ENCODE data around the gene TMEM115. TPM values are rescaled to one million over a fixed set of nuclear protein-coding genes. Genes with fewer than 3 reads are reported as not detected.

Gene TMEM115
- total and polyA plus RNA-seq, 9 of the 15 experiments (the other 6 are each of a cell fraction or from before 2014, with no cell fraction given): 1.6 to 26.9 (median 14.1) TPM

DNA sequence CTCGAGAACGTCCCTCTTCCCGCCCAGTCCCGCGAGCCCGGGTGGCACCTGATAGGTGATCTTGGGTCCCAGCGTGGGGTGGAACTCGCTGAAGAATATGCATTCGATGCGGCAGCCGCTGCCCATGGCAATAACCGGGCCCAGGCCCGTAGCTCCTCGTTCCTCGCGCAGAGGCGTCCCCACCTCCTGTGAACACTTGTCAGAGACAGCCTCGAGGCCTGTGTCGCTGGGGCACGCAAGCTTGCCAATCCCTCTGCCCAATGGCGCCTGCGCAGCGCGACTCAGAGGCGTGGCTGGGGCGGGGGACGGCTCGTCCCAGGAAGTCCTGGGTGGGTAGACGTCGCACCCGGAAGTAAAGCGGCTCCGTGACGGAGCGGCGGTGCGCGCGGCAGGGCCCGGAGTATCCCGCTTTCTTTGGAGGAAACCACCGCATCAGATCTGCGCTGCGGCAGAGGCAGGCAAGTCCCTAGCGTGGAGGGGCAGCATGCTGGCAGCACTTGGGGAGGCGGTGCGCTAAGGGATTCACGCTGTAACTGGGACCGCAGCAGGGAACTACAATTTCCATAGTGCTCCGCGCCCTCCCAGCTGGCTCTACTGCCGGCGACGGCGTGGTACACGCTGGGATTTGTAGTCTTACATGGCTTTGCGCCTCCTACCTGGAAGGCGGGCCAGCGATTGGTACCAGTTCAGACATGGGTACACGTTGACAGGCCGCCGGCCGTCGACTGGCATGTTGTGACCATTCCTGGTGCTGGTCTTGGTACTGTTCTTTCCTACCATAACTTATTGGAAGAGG, 8.6 kb downstream of the TMEM115 start, which contains the start of the genes CYB561D2 and NPRL2 (continued):
- no peak for TF ChIP-seq ZNF740 (CRISPR knock-in tag; IDR thresholded peaks at IDR 0.05)
- TF ChIP-seq ZNF740 (tag; IDR thresholded peaks at IDR 0.05): no peak
- peak; percentile 29 for TF ChIP-seq MEIS2 (IDR thresholded peaks at IDR 0.05; ENCODE audit: partially characterized antibody)
- TF ChIP-seq KHSRP (IDR thresholded peaks at IDR 0.05): no peak
- TF ChIP-seq TSHZ1 (CRISPR knock-in tag; IDR thresholded peaks at IDR 0.05): no peak
- TF ChIP-seq RREB1 (CRISPR knock-in tag; IDR thresholded peaks at IDR 0.05): no peak
- no peak for TF ChIP-seq ZNF449 (CRISPR knock-in tag; IDR thresholded peaks at IDR 0.05)
- TF ChIP-seq PCBP1 (IDR thresholded peaks at IDR 0.05; ENCODE audit: low read depth, low read length, poor library complexity, severe bottlenecking): peak; percentile 31
- peak; percentile 89 for TF ChIP-seq GABPB1 (CRISPR knock-in tag; IDR thresholded peaks at IDR 0.05)
- no peak for TF ChIP-seq SPI1 (IDR thresholded peaks at IDR 0.05; ENCODE audit: borderline replicate concordance, low read depth, low read length)
- peak; percentile 95 for TF ChIP-seq ELF2 (CRISPR knock-in tag; IDR thresholded peaks at IDR 0.05)
- TF ChIP-seq, protein P1, sequence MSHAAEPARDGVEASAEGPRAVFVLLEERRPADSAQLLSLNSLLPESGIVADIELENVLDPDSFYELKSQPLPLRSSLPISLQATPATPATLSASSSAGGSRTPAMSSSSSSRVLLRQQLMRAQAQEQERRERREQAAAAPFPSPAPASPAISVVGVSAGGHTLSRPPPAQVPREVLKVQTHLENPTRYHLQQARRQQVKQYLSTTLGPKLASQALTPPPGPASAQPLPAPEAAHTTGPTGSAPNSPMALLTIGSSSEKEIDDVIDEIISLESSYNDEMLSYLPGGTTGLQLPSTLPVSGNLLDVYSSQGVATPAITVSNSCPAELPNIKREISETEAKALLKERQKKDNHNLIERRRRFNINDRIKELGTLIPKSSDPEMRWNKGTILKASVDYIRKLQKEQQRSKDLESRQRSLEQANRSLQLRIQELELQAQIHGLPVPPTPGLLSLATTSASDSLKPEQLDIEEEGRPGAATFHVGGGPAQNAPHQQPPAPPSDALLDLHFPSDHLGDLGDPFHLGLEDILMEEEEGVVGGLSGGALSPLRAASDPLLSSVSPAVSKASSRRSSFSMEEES (CRISPR knock-in tag; IDR thresholded peaks at IDR 0.05): 0 out of 2 replicates have a peak, but pooled peaks have one; percentile 8
- no peak for TF ChIP-seq PURB (CRISPR knock-in tag; IDR thresholded peaks at IDR 0.05; ENCODE audit: low read depth)
